ENCODE results near the gene TSPAN16.

DNA sequence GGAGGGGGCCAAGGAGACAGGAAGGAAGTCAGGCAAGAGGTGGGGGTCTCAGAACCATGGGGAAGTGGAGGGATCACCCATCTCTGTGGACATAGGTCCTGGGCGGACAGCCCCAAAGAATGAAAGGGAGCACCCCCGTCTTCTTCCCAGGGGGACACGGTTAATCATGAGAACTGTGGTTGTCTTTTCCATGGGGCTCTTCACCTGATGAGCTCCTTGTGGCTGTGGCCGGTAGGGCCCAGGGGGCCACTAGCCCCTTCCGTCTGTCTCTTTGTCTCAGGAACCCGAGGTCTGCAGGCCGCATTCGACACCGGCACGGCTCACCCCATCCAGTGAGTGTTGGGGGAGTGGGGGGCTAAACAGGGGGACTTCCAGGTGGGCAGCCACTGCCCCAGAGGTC, 67.9 kb downstream of the TSPAN16 start:
- TF ChIP-seq CTCF (IDR thresholded peaks at IDR 0.05) (no peak), POLR2A (IDR thresholded peaks at IDR 0.05) (no peak)

Measured in heart left ventricle (tissue), 13 donors.